ENCODE measurements around the gene BCOR.

The BCOR gene

DNA sequence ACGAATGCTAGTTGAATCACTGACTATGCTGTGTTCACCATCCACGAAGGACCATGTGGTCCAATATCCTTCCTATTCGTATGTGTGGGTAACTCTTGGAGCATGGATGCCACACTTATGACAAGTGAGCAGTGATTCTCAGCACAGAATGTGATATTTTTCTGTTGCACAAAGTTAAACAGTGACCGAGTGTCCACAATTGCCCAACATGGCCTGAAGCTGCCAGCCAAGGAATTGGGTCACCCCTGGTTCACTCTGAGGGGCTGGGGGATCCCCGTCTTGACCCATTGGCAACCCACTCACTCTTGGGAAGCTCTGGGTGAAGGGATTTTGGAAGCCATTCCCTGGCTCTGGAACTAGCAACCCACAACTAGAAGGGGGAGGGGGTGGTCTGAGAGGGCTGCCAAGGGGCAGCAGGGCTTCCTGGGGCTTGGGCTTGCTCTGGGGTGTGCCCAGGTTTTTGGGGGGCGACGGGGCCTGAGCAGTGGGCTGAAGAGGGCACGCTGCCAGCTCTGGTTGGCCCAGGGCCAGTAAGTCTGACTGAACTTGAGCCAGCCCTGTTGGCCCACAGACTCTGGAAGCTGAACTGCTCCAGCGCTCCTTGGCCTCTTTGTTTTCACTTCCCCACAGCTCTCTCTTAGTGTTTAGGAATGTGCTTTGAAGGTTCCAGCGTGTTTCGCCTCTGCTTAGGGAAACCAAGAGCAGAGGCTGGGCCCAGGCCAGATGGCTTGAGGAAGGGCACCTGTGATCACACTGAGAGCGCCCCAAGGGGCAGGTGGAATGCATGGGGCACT is 43.1 kb upstream of the BCOR start:
- no peak overlapping the region for H3K9ac ChIP-seq (ENCODE audit: low read depth, low read length)
- no peaks in the 10 kb centered on the region; the same call in 1 of the 2 replicates for H3K9me3 ChIP-seq (ENCODE audit: control insufficient read depth, insufficient read depth, low read length)
- peaks cover 14% of the 10 kb centered on the region for H3K4me1 ChIP-seq (ENCODE audit: control insufficient read depth, insufficient read depth, low read length)
- no peaks in the 10 kb centered on the region for H3K36me3 ChIP-seq (ENCODE audit: control insufficient read depth, insufficient read depth, low read length)
- peaks cover 20% of the 10 kb centered on the region for H3K27me3 ChIP-seq (ENCODE audit: control insufficient read depth, insufficient read depth, low read length)
- H3K4me3 ChIP-seq (ENCODE audit: low read depth, low read length) = no peak overlapping the region
- no peak overlapping the region for H3K27ac ChIP-seq (ENCODE audit: low read depth, low read length)

DNA sequence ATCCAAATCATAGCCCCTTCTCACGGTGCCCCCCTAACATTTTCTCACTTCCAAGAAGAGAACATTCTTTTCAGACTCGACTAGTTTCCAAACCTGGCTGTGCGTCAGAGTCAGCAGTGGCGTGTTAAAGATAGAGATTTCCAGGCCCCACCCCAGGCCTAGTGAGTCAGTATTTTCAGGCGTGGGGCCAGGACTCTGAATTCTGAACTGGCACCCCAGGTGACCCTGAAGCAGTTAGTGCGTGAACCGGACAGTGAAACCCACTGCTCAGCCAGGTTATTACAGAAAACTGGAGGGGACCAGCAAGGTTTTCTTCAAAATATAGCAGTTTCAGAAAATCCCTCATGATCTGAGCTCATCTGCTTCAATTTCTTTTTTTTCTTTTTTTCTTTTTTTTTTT is 35.0 kb upstream of the BCOR start:
- H3K27ac ChIP-seq (ENCODE audit: low read depth, low read length) = no peak overlapping the region
- no peak overlapping the region for H3K9ac ChIP-seq (ENCODE audit: low read depth, low read length)
- H3K36me3 ChIP-seq (ENCODE audit: control insufficient read depth, insufficient read depth, low read length) = no peaks in the 10 kb centered on the region
- H3K4me1 ChIP-seq (ENCODE audit: control insufficient read depth, insufficient read depth, low read length) = no peaks in the 10 kb centered on the region
- no peak overlapping the region for H3K4me3 ChIP-seq (ENCODE audit: low read depth, low read length)
- no peaks in the 10 kb centered on the region for H3K9me3 ChIP-seq (ENCODE audit: control insufficient read depth, insufficient read depth, low read length)
- H3K27me3 ChIP-seq (ENCODE audit: control insufficient read depth, insufficient read depth, low read length) = no peaks in the 10 kb centered on the region

DNA sequence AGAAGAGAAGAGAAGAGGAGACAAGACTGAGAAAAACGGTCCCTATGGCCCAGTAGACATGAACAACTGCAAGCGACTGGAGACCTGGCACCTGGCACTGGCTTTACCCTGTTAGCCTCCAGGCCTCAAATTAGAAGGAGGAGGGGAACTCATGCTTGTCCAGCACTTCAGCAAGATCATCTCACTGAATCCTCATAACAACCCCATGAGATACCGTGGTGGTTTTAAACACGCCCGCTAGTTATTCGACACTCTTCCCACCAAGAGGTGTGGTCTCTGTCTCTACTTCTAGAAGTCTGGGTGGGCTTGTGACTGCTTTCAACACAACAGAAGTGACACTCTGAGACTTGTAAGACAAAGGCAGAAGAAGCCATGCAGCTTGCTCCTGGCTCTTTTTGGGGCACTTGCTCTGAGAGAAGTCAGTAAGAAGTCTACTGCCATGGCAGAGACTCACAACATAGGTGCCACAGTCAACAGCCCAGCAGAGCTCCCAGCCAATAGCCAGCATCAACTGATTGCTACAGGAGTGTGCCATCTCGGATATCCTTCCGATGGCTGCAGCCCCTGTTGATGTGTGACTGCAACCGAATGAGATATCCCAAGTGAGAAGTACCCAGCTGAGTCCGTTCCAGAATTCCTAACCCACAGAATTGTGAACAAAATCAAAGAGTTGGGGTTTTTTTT is 34.0 kb upstream of the BCOR start:
- H3K27me3 ChIP-seq (ENCODE audit: control insufficient read depth, insufficient read depth, low read length) = no peaks in the 10 kb centered on the region
- no peak overlapping the region for H3K9ac ChIP-seq (ENCODE audit: low read depth, low read length)
- H3K27ac ChIP-seq (ENCODE audit: low read depth, low read length) = no peak overlapping the region
- H3K9me3 ChIP-seq (ENCODE audit: control insufficient read depth, insufficient read depth, low read length) = 0 out of 2 replicates have a peak, but pooled peaks cover 3% of the 10 kb centered on the region
- H3K4me1 ChIP-seq (ENCODE audit: control insufficient read depth, insufficient read depth, low read length) = no peaks in the 10 kb centered on the region
- no peak overlapping the region for H3K4me3 ChIP-seq (ENCODE audit: low read depth, low read length)
- no peaks in the 10 kb centered on the region for H3K36me3 ChIP-seq (ENCODE audit: control insufficient read depth, insufficient read depth, low read length)

DNA sequence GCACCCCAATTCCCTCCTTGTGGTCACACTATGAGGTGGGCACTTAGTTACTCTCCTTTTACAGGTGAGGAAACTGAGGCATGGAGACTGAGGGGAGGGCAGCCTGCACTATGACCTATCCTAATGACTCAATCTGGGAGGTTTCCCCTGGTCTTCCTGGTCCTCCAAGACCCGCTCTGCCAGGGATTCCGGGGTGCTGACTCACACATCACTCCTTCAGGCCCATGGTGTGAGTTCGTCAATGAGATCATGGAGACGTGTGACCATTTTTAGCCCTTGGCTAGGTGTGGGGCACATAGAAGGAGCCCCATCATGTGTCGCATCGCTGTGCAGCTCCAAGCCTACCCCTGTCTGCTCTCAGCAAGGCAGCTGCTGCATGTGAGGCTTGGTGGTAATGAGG is 32.4 kb upstream of the BCOR start:
- Histone ChIP-seq H3K36me3 (ENCODE audit: control insufficient read depth, insufficient read depth, low read length) (no peaks in the 10 kb centered on the region), H3K27ac (ENCODE audit: low read depth, low read length) (no peak overlapping the region), H3K4me3 (ENCODE audit: low read depth, low read length) (no peak overlapping the region), H3K4me1 (ENCODE audit: control insufficient read depth, insufficient read depth, low read length) (no peaks in the 10 kb centered on the region), H3K27me3 (ENCODE audit: control insufficient read depth, insufficient read depth, low read length) (no peaks in the 10 kb centered on the region), H3K9me3 (ENCODE audit: control insufficient read depth, insufficient read depth, low read length) (0 out of 2 replicates have a peak, but pooled peaks cover 3% of the 10 kb centered on the region), H3K9ac (ENCODE audit: low read depth, low read length) (no peak overlapping the region)

DNA sequence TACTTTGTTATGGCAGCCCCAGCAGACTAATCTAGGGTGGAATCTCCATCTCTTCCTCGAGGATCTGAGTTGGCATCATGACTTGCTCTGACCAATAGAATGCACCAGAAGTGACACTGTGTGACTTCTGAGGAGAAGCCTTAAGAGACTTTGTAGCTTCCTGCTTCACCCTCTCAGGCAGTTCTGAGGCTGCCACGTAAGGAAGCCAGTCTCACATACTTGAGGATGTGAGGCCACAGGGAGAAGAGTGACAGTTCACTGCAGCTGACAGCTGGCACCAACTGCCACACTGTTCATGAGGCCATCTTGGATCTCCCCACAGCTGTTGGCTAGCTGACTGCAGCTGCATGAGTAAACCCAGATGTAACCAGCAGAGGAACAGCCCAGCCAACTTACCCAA is 29.3 kb upstream of the BCOR start:
- Histone ChIP-seq H3K9ac (ENCODE audit: low read depth, low read length) (no peak overlapping the region), H3K27ac (ENCODE audit: low read depth, low read length) (no peak overlapping the region), H3K27me3 (ENCODE audit: control insufficient read depth, insufficient read depth, low read length) (no peaks in the 10 kb centered on the region), H3K4me3 (ENCODE audit: low read depth, low read length) (no peak overlapping the region), H3K4me1 (ENCODE audit: control insufficient read depth, insufficient read depth, low read length) (no peaks in the 10 kb centered on the region), H3K9me3 (ENCODE audit: control insufficient read depth, insufficient read depth, low read length) (0 out of 2 replicates have a peak, but pooled peaks cover 5% of the 10 kb centered on the region), H3K36me3 (ENCODE audit: control insufficient read depth, insufficient read depth, low read length) (no peaks in the 10 kb centered on the region)

DNA sequence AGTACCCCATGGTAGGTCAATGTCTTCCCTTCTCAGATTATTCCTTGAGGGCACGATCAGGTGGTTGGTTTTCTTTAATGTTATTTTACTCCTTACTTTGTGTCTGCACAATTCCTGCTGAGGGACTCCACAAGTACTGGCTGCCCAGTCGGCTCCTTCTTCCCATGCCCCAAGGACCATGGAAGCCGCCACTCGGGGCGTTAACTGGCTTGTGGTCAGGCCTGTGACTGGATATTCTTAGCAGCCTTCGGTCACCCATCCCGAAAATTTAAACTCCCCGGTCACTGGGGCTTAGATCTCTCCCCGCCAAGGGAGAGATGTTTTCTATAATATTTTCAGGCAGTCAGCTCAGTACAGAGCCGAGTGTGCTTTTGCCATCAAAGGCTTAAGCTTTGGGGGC is 24.7 kb upstream of the BCOR start:
- H3K9ac ChIP-seq (ENCODE audit: low read depth, low read length) = no peak overlapping the region
- no peak overlapping the region for H3K4me3 ChIP-seq (ENCODE audit: low read depth, low read length)
- 0 out of 2 replicates have a peak, but pooled peaks cover 7% of the 10 kb centered on the region for H3K9me3 ChIP-seq (ENCODE audit: control insufficient read depth, insufficient read depth, low read length)
- no peaks in the 10 kb centered on the region for H3K27me3 ChIP-seq (ENCODE audit: control insufficient read depth, insufficient read depth, low read length)
- H3K36me3 ChIP-seq (ENCODE audit: control insufficient read depth, insufficient read depth, low read length) = no peaks in the 10 kb centered on the region
- H3K4me1 ChIP-seq (ENCODE audit: control insufficient read depth, insufficient read depth, low read length) = peaks cover 19% of the 10 kb centered on the region
- no peak overlapping the region for H3K27ac ChIP-seq (ENCODE audit: low read depth, low read length)

DNA sequence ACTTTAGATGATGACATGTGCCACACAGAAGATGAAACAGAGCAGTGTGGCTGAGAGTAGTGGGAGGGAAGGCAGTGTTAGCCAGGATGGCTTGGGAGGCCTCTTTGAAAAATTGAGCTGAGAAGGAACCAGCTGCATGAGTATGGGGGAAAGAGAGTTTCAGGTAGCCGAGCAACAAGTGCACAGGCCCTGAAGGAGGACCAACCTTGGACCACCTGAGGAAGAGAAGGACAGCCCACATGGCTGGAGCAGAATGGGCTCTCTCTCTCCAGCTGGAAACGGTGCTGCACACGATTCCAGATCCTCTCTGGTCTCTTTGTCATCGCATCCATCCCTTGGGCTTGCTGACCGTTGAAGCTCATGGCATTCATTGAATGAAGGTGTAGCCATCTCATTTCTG is 23.9 kb upstream of the BCOR start:
- Histone ChIP-seq H3K4me1 (ENCODE audit: control insufficient read depth, insufficient read depth, low read length) (peaks cover 19% of the 10 kb centered on the region), H3K9me3 (ENCODE audit: control insufficient read depth, insufficient read depth, low read length) (peaks cover 6% of the 10 kb centered on the region; the same call in 1 of the 2 replicates), H3K27me3 (ENCODE audit: control insufficient read depth, insufficient read depth, low read length) (no peaks in the 10 kb centered on the region), H3K4me3 (ENCODE audit: low read depth, low read length) (no peak overlapping the region), H3K9ac (ENCODE audit: low read depth, low read length) (no peak overlapping the region), H3K27ac (ENCODE audit: low read depth, low read length) (no peak overlapping the region), H3K36me3 (ENCODE audit: control insufficient read depth, insufficient read depth, low read length) (no peaks in the 10 kb centered on the region)

DNA sequence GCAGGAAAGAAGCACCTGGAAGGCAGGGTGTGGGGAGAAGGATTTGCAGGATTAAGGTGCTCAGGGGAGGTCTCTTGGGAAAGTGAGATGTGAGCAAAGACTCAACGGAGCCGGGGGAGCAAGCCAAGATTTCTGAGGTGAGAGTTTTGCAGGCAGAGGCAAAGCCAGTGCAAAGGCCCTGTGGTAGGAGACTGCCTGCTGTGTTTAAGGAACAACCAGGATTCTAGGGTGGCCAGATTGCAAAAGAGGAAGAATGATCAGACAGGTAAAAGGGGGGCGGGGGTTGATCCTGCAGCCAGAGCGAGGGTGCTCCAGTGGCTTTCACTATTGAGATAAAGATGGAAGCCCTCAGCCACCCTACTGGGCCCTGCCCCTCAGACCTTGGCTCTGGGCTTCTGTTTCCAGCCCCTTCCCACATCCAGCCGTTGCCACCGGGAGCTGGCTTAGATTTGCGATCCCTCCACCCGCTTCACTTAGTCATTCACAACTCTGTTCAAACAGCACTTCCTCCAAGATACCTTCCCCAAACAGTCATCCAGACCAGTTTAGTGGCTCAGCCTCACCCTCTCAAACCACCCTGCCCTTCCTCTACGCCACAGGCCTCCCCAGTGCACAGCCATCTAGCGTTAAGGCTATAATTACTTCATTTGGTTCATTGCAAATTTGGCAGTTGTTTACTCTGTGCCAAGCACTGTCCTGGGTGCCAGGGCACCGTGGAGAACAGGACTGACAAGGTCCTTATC is 23.3 kb upstream of the BCOR start:
- no peak overlapping the region for H3K9ac ChIP-seq (ENCODE audit: low read depth, low read length)
- H3K27ac ChIP-seq (ENCODE audit: low read depth, low read length) = no peak overlapping the region
- H3K27me3 ChIP-seq (ENCODE audit: control insufficient read depth, insufficient read depth, low read length) = no peaks in the 10 kb centered on the region
- peaks cover 6% of the 10 kb centered on the region; the same call in 1 of the 2 replicates for H3K9me3 ChIP-seq (ENCODE audit: control insufficient read depth, insufficient read depth, low read length)
- peaks cover 19% of the 10 kb centered on the region for H3K4me1 ChIP-seq (ENCODE audit: control insufficient read depth, insufficient read depth, low read length)
- no peaks in the 10 kb centered on the region for H3K36me3 ChIP-seq (ENCODE audit: control insufficient read depth, insufficient read depth, low read length)
- H3K4me3 ChIP-seq (ENCODE audit: low read depth, low read length) = no peak overlapping the region

DNA sequence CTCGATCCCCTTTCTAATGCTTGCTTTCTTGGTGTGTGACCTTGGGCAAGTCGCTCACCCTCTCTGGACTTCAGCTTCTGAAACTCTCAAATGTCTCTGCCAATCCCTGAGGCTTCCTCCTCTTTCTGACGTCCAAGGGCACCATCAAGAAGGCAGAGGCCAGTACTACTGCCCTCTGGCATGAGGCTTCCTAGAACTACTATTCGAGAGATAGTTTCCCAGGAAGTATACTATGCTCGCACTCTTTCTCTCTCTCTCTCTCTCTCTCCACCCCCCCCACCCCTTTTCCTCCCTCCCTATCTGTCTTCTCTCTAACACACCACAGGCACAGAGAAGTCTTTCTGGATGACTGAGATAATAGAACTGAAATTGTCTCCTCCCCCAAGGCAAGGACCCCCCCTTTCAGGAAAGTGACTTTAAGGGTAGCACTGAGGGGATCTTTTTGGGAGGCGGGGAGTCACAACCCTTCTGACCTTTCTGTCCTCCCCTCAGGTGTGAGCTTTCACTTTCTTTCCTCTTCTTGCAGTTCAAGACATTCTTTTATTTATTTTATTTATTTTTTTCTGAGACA is 20.0 kb upstream of the BCOR start:
- Histone ChIP-seq H3K9ac (ENCODE audit: low read depth, low read length) (no peak overlapping the region), H3K27me3 (ENCODE audit: control insufficient read depth, insufficient read depth, low read length) (no peaks in the 10 kb centered on the region), H3K4me1 (ENCODE audit: control insufficient read depth, insufficient read depth, low read length) (peaks cover 19% of the 10 kb centered on the region), H3K9me3 (ENCODE audit: control insufficient read depth, insufficient read depth, low read length) (peaks cover 8% of the 10 kb centered on the region; the same call in 1 of the 2 replicates), H3K27ac (ENCODE audit: low read depth, low read length) (no peak overlapping the region), H3K4me3 (ENCODE audit: low read depth, low read length) (no peak overlapping the region), H3K36me3 (ENCODE audit: control insufficient read depth, insufficient read depth, low read length) (no peaks in the 10 kb centered on the region)

DNA sequence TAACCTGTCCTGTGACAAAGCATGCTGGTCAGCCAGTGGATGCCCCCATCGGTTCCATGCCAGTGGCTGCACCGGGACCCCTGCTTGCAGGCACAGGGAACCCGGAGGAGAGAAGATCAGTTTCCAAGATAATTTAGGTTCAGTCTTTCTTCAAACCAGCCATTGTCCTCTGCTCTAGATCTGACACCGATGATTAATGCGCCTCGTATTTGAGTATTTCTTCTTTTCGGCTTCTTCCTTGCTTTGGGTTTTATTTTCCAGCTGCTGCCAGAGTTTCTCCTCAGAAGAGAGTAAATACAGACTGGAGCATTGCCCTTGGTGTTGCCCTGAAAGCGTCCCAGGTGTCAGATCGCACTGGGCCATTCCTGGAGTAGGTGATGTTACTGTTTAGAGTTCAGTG is 19.2 kb upstream of the BCOR start:
- H3K9me3 ChIP-seq (ENCODE audit: control insufficient read depth, insufficient read depth, low read length) = peaks cover 5% of the 10 kb centered on the region; the same call in 1 of the 2 replicates
- no peaks in the 10 kb centered on the region for H3K36me3 ChIP-seq (ENCODE audit: control insufficient read depth, insufficient read depth, low read length)
- peaks cover 24% of the 10 kb centered on the region for H3K4me1 ChIP-seq (ENCODE audit: control insufficient read depth, insufficient read depth, low read length)
- H3K9ac ChIP-seq (ENCODE audit: low read depth, low read length) = no peak overlapping the region
- no peak overlapping the region for H3K27ac ChIP-seq (ENCODE audit: low read depth, low read length)
- no peak overlapping the region for H3K4me3 ChIP-seq (ENCODE audit: low read depth, low read length)
- no peaks in the 10 kb centered on the region for H3K27me3 ChIP-seq (ENCODE audit: control insufficient read depth, insufficient read depth, low read length)
